Adrenal gland (tissue), 12 donors: Measurements from ENCODE around the gene TTLL5. TPM values are rescaled to one million over a fixed set of nuclear protein-coding genes. Genes with fewer than 3 reads are reported as not detected.

ENCODE experiments used
- DNase-seq, 7 donors: peaks; one replicate each; pipeline ENCODE4 v3.0.0-alpha.2; 2019 to 2020
- H3K27ac ChIP-seq, 5 donors: fragments of 200-600 bp; sonication (generic) in 4 of 5; 1 replicate in 3 of 5; 2 replicates in 2 of 5; pipeline versions ENCODE4 v1.5.1 to v1.8.0; 2016 to 2020; ENCODE audit warnings: mild to moderate bottlenecking in 1 of 5
- H3K27me3 ChIP-seq: fragments of 200-600 bp; 2 replicates; pipeline ENCODE4 v1.8.0; 2021
- H3K36me3 ChIP-seq, 2 donors: fragments of 200-600 bp; replicated peaks in 1 of 2; 1 replicate in 1 of 2; 2 replicates in 1 of 2; pipeline versions ENCODE4 v1.5.1 to v1.8.0; 2018 to 2022
- H3K4me1 ChIP-seq, 2 donors: fragments of 200-600 bp; replicated peaks in 1 of 2; 1 replicate in 1 of 2; 2 replicates in 1 of 2; pipeline versions ENCODE4 v1.5.1 to v1.8.0; 2018 to 2021
- H3K4me3 ChIP-seq, 4 donors: fragments of 200-600 bp; sonication (generic) in 3 of 4; one replicate each; pipeline ENCODE4 v1.5.1; 2016 to 2018
- H3K9me3 ChIP-seq, 3 donors: fragments of 200-600 bp; sonication (generic) in 1 of 3; replicated peaks in 1 of 3; 1 replicate in 2 of 3; 2 replicates in 1 of 3; pipeline versions ENCODE4 v1.5.1 to v1.8.0; 2016 to 2021
- CTCF ChIP-seq, 6 experiments: fragments of 450-650 bp in 4 of 6; fragments of 200-600 bp in 2 of 6; sonication (generic) in 1 of 6; IDR thresholded peaks; 1 replicate in 5 of 6; 2 replicates in 1 of 6; pipeline versions ENCODE4 v1.5.1 to v1.8.0; 2016 to 2021; ENCODE audit warnings: antibody characterized with exemption in 6 of 6, mild to moderate bottlenecking in 2 of 6, moderate library complexity in 1 of 6
- POLR2A ChIP-seq, 2 donors: fragments of 450-650 bp; IDR thresholded peaks; one replicate each; pipeline ENCODE4 v1.6.1; 2017; ENCODE audit warnings: antibody characterized with exemption in 2 of 2, mild to moderate bottlenecking in 2 of 2, moderate library complexity in 1 of 2
- WGBS, 4 donors: extraction: QIAGEN DNeasy Blood & Tissue Kit in 2 of 4; methylation state at CpG; one replicate each; pipeline versions ENCODE4 v1.1.5 to v1.1.7; 2013 to 2017; 5-methylcytosine and 5-hydroxymethylcytosine counted together
- intact Hi-C, 2 donors: fragments of 100-400 bp; cut with DNase I; formaldehyde crosslinking; loops; one replicate each; pipeline versions ENCODE4 v1.14.1 to v1.15.0; 2022 to 2023
- polyA plus RNA-seq, 3 donors: library from polyadenylated mRNA; stranded (reverse); fragments of 200-250 nt in 2 of 3; fragments of 350-450 nt in 1 of 3; fragmentation: Illumina TruSeq in 1 of 3; extraction: RNeasy Lipid Tissue Mini Kit (QIAGEN cat#74804) in 1 of 3; gene quantifications; one replicate each; pipeline ENCODE4 v1.2.3, GENCODE V29; 2013 to 2014
- total RNA-seq, 9 donors: library from RNA; depleted of rRNA in 4 of 9; stranded (reverse); fragments of >200 nt in 4 of 9; fragments of 120-200 nt in 1 of 9; fragmentation: NEBNext Ultra II Directional in 1 of 9; extraction: Animal tissue kit (Norgen Biotek cat#: 25700) in 1 of 9; gene quantifications; one replicate each; pipeline versions ENCODE4 v1.1.0 to v1.2.4, GENCODE V29; 2013 to 2023
- donor health status: healthy with polysubstance abuse.
- donor health status: Bipolar disorder and iron deficiency.
- donor health status: DM: yes; HTN: yes; CAD: no.
- donor health status: DM: no; HTN: no; CAD: no.
- donor health status: DM: no; HTN: no; CAD: no.
- donor health status: DM: yes; HTN: yes; CAD: no.

Gene TTLL5
- total and polyA plus RNA-seq, 12 donors = 12.7 to 34.0 (median 24.1) TPM

- Histone ChIP-seq H3K9me3 (no peaks in the 10 kb centered on the region), H3K4me3 (no peak overlapping the region), H3K36me3 (peaks cover 0 to 5% of the 10 kb centered on the region in 2 donors), H3K4me1 (no peaks in the 10 kb centered on the region), H3K27ac (no peak overlapping the region), H3K27me3 (no peaks in the 10 kb centered on the region)
- intact Hi-C loops = no loop called here
- no peak for DNase-seq
- no peak for TF ChIP-seq CTCF (IDR thresholded peaks at IDR 0.05)
- no peak for TF ChIP-seq POLR2A (IDR thresholded peaks at IDR 0.05)
Observed at GRCh38 chr14:75805646-75806045, 144.6 kb downstream of the TTLL5 start.

- 57 to 72% (median 66%) methylated on average over 2 of the region's 2 CpGs for WGBS, 4 donors
- TF ChIP-seq POLR2A (IDR thresholded peaks at IDR 0.05) = no peak
- TF ChIP-seq CTCF (IDR thresholded peaks at IDR 0.05) = no peak
- no peaks in the 10 kb centered on the region for H3K27me3 ChIP-seq
- peaks cover 0 to 5% of the 10 kb centered on the region in 2 donors for H3K36me3 ChIP-seq
- DNase-seq = no peak
- intact Hi-C loops = no loop called here
- H3K27ac ChIP-seq = no peak overlapping the region
- H3K4me1 ChIP-seq = peaks cover 0 to 5% of the 10 kb centered on the region in 2 donors
- no peaks in the 10 kb centered on the region for H3K9me3 ChIP-seq
- H3K4me3 ChIP-seq = no peak overlapping the region
Observed at GRCh38 chr14:75806352-75806832, 145.3 kb downstream of the TTLL5 start.

GRCh38 chr14:75807667-75808360 lies 146.8 kb downstream of the TTLL5 start:
- TF ChIP-seq POLR2A (IDR thresholded peaks at IDR 0.05) = no peak
- TF ChIP-seq CTCF (IDR thresholded peaks at IDR 0.05) = no peak
- Histone ChIP-seq H3K4me1 (peaks cover 0 to 8% of the 10 kb centered on the region in 2 donors), H3K9me3 (no peaks in the 10 kb centered on the region), H3K4me3 (no peak overlapping the region), H3K36me3 (peaks cover 0 to 5% of the 10 kb centered on the region in 2 donors), H3K27me3 (no peaks in the 10 kb centered on the region), H3K27ac (no peak overlapping the region)
- no peak for DNase-seq
- intact Hi-C loops = no loop called here
- 96 to 99% (median 98%) methylated on average over 6 of the region's 6 CpGs for WGBS, 4 donors

- WGBS, 4 donors = 46 to 63% (median 54%) methylated on average over 7 of the region's 7 CpGs
- DNase-seq = peak in 1 of 7 donors; percentile 12
- no peak for TF ChIP-seq CTCF (IDR thresholded peaks at IDR 0.05)
- no peaks in the 10 kb centered on the region for H3K36me3 ChIP-seq
- H3K9me3 ChIP-seq = no peaks in the 10 kb centered on the region
- H3K4me1 ChIP-seq = peaks cover 0 to 8% of the 10 kb centered on the region in 2 donors
- H3K27ac ChIP-seq = peak overlapping the region in 3 of 5 donors; percentile 3 to 47 (median 21)
- intact Hi-C loops = no loop called here
- no peak overlapping the region for H3K4me3 ChIP-seq
- H3K27me3 ChIP-seq = no peaks in the 10 kb centered on the region
Observed at GRCh38 chr14:75811136-75811829, 150.2 kb downstream of the TTLL5 start.
